ENCODE results near the gene UGT2B11.
"Not testable (repeated sequence)": the region's sequence is repeated elsewhere in the genome, so short reads cannot be mapped to it uniquely, and the experiment has no call there.

Gene UGT2B11

GRCh38 chr4:69167300-69167699 is 47.2 kb downstream of the UGT2B11 start:
- DNase-seq = no peak

- not testable (repeated sequence) for DNase-seq
Observed at GRCh38 chr4:69166376-69166775, 48.2 kb downstream of the UGT2B11 start.

- not testable (repeated sequence) for DNase-seq
Observed at GRCh38 chr4:69165707-69166106, 48.8 kb downstream of the UGT2B11 start.

GRCh38 chr4:69156913-69157312 is 57.6 kb downstream of the UGT2B11 start:
- DNase-seq = no peak

GRCh38 chr4:69154021-69154420 is 60.5 kb downstream of the UGT2B11 start:
- DNase-seq = no peak
